Measurements from ENCODE around the gene CNOT8.

GRCh38 chr5:154824070-154824469 is 34.4 kb upstream of the CNOT8 start:
- TF ChIP-seq POLR2AphosphoS5 (IDR thresholded peaks at IDR 0.05): no peak
- TF ChIP-seq POLR2A (IDR thresholded peaks at IDR 0.05): no peak
- TF ChIP-seq CTCF (IDR thresholded peaks at IDR 0.05): no peak
- no peak for TF ChIP-seq EP300 (IDR thresholded peaks at IDR 0.05)
